Activated naive CD8-positive, alpha-beta T cell (primary cell): ENCODE measurements around the gene METTL25.

Experiments
- H3K27ac Mint-ChIP-seq: one replicate; pipeline ENCODE4 v1.8.0; 2021; ENCODE audit warnings: mixed read lengths
- H3K27me3 Mint-ChIP-seq: one replicate; pipeline ENCODE4 v1.8.0; 2021; ENCODE audit warnings: mixed read lengths
- H3K36me3 Mint-ChIP-seq: one replicate; pipeline ENCODE4 v1.8.0; 2021; ENCODE audit warnings: mixed read lengths
- H3K4me1 Mint-ChIP-seq: one replicate; pipeline ENCODE4 v1.8.0; 2021; ENCODE audit warnings: low read depth, mixed read lengths
- H3K4me3 Mint-ChIP-seq: one replicate; pipeline ENCODE4 v1.8.0; 2021; ENCODE audit warnings: mild to moderate bottlenecking, mixed read lengths
- H3K9me3 Mint-ChIP-seq: one replicate; pipeline ENCODE4 v1.8.0; 2021; ENCODE audit warnings: low read depth, mixed read lengths

The METTL25 gene

DNA sequence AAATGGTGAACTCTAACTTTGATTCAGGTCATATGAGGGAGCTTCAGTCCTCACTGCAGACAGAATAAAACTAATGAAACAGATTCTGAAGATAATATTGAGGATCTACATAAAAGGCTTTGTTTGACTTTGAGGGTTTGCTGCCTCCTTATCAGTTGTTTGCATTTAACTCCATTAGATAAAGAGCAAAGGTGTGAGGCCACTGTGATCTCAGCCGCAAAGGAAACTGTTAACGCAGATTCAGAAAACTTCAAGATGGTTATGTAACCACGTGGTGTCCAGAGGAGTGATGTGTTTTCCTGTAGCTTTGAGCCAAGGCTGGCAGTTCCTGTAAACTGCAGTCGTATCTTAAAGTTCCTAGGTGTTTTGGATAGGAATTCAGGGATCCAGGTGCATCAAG, 67.8 kb downstream of the METTL25 start:
- Mint-ChIP-seq H3K4me3 (no peak overlapping the region), H3K27me3 (no peaks in the 10 kb centered on the region), H3K4me1 (peaks cover 18% of the 10 kb centered on the region), H3K27ac (no peak overlapping the region), H3K36me3 (peaks cover 7% of the 10 kb centered on the region), H3K9me3 (no peaks in the 10 kb centered on the region)

DNA sequence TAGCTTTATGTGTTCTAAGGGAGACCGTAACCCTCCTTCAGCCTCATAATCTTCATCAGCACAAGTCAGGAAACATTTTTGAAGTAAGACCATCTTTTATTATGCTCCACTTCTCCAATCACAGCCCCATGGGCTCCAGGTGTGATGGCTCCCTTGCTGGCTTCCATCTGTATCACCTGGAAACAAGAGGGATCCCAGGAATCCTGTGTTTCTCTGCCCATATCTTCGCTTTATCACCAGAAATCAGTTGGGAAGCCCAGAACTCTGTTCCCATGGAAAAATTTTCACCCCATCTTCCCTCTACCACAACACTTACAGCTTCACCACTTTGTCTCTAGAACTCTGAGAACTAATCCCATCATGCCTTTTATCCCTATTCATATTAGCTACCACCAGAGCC, 68.3 kb downstream of the METTL25 start:
- Mint-ChIP-seq H3K27me3 (no peaks in the 10 kb centered on the region), H3K9me3 (no peaks in the 10 kb centered on the region), H3K4me3 (no peak overlapping the region), H3K36me3 (peaks cover 4% of the 10 kb centered on the region), H3K27ac (no peak overlapping the region), H3K4me1 (peaks cover 18% of the 10 kb centered on the region)

DNA sequence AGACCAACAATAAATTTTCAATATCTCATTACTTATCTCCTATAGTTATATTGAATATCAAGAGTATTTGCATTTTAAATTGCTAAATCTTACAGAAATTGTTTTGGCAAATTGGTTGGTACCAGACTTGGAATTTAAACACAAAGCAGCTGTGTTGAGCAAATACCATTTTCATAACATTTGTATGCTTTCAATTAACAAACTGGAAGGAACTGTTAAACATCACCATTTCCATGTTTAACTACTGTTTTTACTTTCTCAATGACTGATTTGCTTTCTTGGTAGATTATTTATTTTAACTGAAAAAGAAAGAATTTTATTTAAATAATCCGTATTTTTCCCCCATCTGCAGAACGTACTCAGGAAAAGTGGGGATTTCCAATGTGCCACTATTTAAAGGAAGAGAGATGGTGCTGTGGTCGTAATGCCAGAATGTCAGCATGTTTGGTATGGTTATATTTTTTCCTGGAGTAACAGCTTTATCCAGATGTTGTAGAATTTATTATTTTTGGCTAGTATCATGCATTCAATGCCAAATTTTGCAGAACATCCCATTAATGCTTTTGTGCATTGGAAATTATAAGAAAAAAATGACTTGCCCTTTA, 72.3 kb downstream of the METTL25 start:
- H3K9me3 Mint-ChIP-seq, result no peaks in the 10 kb centered on the region
- H3K4me3 Mint-ChIP-seq, result no peak overlapping the region
- no peak overlapping the region for H3K27ac Mint-ChIP-seq
- peaks cover 10% of the 10 kb centered on the region for H3K4me1 Mint-ChIP-seq
- no peaks in the 10 kb centered on the region for H3K27me3 Mint-ChIP-seq
- H3K36me3 Mint-ChIP-seq, result peaks cover 3% of the 10 kb centered on the region

DNA sequence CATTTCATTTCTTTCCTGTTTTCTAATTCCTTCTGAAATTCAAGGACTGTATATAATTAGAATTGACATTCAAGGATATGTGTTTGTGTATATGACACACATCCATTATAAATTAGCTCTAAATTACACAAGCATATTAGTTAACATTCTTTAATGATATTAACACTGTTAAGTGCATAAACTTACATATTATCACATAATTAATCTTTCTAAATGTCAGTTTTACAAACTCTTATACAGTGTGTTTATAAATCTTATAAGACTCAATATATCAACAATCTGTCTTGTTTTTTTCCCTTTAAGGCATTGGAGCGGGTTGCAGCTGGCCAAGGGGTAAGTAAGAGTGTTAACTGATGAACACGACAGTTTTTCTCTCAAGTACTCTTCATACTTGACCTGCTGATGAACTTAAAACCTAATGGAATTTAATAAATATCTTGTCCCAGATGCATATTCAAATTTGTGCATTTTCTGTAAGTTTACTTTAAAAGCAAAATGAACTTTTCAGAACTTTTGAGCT, 76.1 kb downstream of the METTL25 start:
- H3K4me3 Mint-ChIP-seq, result no peak overlapping the region
- no peaks in the 10 kb centered on the region for H3K27me3 Mint-ChIP-seq
- no peaks in the 10 kb centered on the region for H3K4me1 Mint-ChIP-seq
- no peak overlapping the region for H3K27ac Mint-ChIP-seq
- H3K9me3 Mint-ChIP-seq, result no peaks in the 10 kb centered on the region
- H3K36me3 Mint-ChIP-seq, result peaks cover 3% of the 10 kb centered on the region

DNA sequence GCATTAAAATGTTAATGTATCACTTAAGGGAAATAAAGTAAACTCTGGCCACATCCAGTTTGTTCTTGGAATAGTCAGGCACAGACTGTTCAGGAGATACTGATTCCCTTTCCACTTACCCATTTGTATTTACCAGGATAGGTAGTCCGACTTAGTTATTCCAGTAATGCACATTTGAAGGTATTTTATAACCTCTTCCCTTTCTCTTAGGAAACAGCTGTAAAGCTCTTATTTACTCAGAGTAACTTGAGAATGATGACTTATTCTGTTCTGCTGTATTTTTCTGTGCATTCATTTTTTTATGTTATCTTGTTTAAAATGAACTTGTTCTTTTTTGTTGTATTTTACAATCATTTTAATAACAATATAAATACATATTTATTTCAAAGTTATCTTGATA, 78.0 kb downstream of the METTL25 start:
- Mint-ChIP-seq H3K27me3 (no peaks in the 10 kb centered on the region), H3K27ac (no peak overlapping the region), H3K36me3 (peaks cover 17% of the 10 kb centered on the region), H3K4me1 (no peaks in the 10 kb centered on the region), H3K4me3 (no peak overlapping the region), H3K9me3 (no peaks in the 10 kb centered on the region)

DNA sequence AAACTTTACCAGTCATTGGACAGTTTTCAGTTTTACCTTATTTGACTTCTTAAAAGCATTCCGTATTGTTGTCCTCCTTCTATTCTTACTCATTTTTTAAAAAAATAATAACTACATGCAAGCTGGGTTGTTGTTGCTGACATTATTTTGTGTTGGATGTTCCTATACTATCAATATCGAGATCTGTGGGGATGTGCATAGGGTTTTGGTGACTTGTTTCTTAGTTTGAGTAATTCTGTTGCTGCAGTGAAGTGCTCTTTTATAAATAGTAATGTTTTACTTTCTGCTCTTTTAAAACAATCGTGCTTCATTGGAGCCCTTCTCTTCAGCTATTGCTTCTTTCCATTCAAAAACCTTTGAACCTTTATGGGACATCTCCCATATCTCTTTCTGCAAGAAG, 79.4 kb downstream of the METTL25 start:
- Mint-ChIP-seq H3K9me3 (no peaks in the 10 kb centered on the region), H3K27me3 (no peaks in the 10 kb centered on the region), H3K4me1 (no peaks in the 10 kb centered on the region), H3K4me3 (no peak overlapping the region), H3K27ac (no peak overlapping the region), H3K36me3 (peaks cover 20% of the 10 kb centered on the region)

DNA sequence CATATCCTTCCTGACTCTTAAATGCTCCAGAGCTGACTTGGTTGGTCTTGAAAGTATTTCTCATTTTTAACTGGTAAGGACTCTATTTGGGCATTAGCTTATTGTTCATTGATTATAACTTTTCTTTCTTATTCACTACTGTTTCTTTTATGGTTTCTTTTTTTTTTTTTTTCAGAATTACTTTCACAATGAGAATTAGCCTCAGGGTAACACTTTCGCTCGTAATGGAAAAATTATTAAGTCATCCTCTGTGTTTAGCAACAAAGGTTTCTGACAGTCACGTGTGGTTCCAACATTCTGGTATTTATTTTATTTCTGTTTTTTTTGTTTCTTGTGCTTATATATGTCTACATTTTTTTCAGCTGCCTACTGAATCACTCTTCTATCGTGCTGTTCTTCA, 80.0 kb downstream of the METTL25 start:
- Mint-ChIP-seq H3K4me3 (no peak overlapping the region), H3K4me1 (no peaks in the 10 kb centered on the region), H3K27ac (no peak overlapping the region), H3K36me3 (peaks cover 20% of the 10 kb centered on the region), H3K9me3 (no peaks in the 10 kb centered on the region), H3K27me3 (no peaks in the 10 kb centered on the region)

DNA sequence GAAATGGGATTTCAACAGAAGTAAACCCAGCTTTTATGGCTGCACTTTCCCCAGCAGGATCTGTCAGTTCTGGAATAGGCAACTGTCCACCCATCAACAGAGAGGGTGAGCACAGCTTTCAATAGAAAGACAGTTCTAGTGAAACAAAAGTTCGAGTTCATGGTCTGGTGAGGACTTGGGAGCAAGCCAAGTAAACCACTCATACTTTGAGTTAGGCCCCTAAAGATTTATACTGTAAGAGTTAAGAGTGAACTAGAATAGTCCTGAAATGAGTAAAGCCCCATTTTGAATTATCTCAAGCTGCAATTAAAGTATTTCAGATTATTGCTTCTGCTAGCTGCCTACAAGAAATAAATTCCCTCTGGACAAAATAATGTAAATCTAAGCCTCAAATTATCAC, 82.6 kb downstream of the METTL25 start:
- H3K4me3 Mint-ChIP-seq, result no peak overlapping the region
- H3K9me3 Mint-ChIP-seq, result no peaks in the 10 kb centered on the region
- peaks cover 20% of the 10 kb centered on the region for H3K36me3 Mint-ChIP-seq
- no peaks in the 10 kb centered on the region for H3K4me1 Mint-ChIP-seq
- no peaks in the 10 kb centered on the region for H3K27me3 Mint-ChIP-seq
- no peak overlapping the region for H3K27ac Mint-ChIP-seq

DNA sequence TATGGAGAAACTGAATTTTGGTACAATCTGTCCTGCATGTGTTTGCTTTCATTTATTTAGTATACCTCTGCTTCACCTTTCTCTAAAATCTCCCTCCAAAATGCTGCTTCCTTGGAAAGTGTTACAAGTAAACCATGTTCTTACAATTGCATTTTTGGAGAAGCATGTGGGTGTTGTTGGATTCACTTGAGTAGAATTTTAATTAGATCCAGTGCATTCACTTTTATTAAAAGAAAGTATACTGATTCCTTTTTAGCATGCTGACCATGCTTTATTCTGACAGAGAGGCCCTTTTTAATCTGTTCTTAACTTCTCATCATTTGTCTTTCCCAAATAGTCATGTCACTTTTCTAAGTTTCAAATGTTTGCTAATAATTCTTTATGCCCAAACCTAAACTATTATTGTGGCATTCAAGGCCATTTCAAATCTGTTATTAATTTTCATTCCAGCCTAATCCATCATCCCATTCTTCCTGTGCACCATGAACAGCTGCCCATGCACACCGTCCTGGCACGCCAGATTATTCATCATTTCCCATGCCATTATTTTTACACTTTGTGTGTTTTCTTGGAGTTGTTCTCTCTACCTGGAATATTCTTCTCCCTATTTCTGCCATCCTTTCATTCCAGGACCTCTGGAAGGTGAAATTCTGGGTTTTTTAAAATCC, 90.7 kb downstream of the METTL25 start:
- no peak overlapping the region for H3K27ac Mint-ChIP-seq
- no peaks in the 10 kb centered on the region for H3K27me3 Mint-ChIP-seq
- H3K4me1 Mint-ChIP-seq, result no peaks in the 10 kb centered on the region

DNA sequence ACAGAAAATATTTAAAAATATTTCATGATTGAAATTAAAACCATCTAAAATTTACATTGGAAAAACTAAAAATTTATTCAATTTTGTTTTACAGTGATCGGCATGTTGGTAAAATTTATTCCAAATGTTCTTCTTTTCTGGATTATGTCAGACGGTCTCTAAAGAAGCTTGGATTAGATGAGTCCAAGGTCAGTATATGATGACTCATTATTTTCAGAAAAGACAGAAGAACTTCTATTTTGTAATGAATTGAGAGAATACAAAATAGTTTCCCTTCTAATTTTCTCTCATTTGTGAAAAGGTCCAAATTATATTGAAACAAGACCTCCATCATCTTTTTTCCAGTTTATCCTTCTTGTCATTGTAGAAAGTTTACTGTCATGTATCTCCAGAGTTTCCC, 98.3 kb downstream of the METTL25 start:
- Mint-ChIP-seq H3K4me1 (no peaks in the 10 kb centered on the region), H3K27ac (no peak overlapping the region), H3K36me3 (peaks cover 24% of the 10 kb centered on the region), H3K4me3 (no peak overlapping the region), H3K27me3 (no peaks in the 10 kb centered on the region), H3K9me3 (no peaks in the 10 kb centered on the region)

More for the DNA sequence above, 90.7 kb downstream of the METTL25 start:
- Mint-ChIP-seq H3K9me3 (no peaks in the 10 kb centered on the region), H3K36me3 (no peaks in the 10 kb centered on the region), H3K4me3 (no peak overlapping the region)

DNA sequence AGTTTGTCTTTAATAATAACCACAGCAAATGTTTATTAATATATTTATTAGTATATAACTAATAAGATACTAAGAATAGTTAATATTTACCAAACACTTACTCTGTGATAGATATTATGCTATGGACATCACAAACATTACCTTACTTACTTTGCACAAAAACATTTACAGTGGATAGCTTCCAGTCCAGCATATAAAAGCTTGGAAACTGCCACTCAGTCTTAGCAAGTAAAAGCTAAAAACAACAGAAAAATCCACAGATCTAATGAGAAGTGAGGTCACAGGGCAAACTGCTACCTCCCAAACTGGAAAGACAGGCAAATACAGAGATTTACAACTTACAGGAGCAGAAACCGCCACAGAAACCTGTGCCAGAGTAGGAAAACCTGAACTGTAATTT, 99.8 kb downstream of the METTL25 start:
- Mint-ChIP-seq H3K4me3 (no peak overlapping the region), H3K36me3 (peaks cover 24% of the 10 kb centered on the region), H3K9me3 (no peaks in the 10 kb centered on the region), H3K27me3 (no peaks in the 10 kb centered on the region), H3K4me1 (no peaks in the 10 kb centered on the region), H3K27ac (no peak overlapping the region)

DNA sequence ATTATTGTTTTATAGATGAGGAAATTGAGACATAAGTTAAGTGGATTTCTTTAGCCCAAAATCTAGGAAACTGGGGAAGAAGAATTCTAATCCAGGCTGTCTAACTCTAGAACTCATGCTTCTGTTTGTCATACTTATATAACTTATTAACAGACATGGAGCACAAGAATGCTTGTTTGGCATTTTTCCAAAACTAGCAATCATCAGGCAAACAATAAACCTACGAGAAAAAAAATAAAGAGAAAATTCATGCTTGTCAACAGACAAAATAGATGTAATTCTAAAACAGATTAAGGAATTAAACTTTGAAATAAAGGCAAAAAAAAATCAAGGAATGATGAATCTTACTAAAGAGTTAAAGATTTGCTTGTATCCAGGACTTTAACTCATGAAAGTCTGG, 103.1 kb downstream of the METTL25 start:
- Mint-ChIP-seq H3K4me3 (no peak overlapping the region), H3K27me3 (no peaks in the 10 kb centered on the region), H3K4me1 (no peaks in the 10 kb centered on the region), H3K9me3 (no peaks in the 10 kb centered on the region), H3K27ac (no peak overlapping the region), H3K36me3 (peaks cover 37% of the 10 kb centered on the region)

DNA sequence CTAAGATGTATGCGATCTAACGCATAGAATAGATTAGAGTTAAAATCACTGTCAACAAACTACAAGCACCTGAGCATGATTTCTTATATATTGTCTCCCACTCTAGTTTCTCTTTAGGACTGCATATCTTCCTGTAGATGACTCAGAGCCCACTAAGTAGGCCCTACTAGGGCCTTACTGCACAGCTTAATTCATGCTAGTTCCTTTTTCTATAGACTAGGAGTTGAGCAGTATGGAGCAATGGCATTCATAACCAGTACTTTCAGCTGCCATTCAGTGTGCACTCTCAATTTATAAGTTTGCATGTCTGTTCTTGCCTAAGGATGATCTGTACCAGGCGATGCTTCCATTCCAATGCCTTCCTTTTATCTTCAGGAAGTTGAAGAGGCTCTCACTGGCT, 103.5 kb downstream of the METTL25 start:
- no peaks in the 10 kb centered on the region for H3K9me3 Mint-ChIP-seq
- no peaks in the 10 kb centered on the region for H3K27me3 Mint-ChIP-seq
- no peaks in the 10 kb centered on the region for H3K4me1 Mint-ChIP-seq
- no peak overlapping the region for H3K27ac Mint-ChIP-seq
- peaks cover 37% of the 10 kb centered on the region for H3K36me3 Mint-ChIP-seq
- no peak overlapping the region for H3K4me3 Mint-ChIP-seq

DNA sequence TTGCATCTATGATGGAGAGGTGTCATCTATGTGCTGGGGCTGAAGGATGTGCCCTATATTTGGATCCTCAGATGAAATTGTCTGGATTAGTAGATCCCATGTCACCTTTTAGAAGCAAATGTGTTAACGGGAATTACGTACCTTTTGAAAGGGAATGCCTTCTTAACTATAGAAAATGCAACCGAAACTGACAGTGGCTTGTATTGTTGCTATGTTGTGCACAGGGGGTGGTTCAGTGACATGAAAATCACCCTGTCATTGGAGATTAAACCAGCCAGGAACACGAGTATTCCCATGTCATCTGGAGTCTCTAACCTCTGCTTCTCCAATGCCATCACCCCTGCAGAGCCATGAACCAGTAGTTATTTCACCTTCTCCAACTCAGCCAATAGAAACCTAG, 110.2 kb downstream of the METTL25 start:
- H3K27ac Mint-ChIP-seq, result no peak overlapping the region
- peaks cover 17% of the 10 kb centered on the region for H3K9me3 Mint-ChIP-seq
- H3K36me3 Mint-ChIP-seq, result peaks cover 55% of the 10 kb centered on the region
- no peaks in the 10 kb centered on the region for H3K4me1 Mint-ChIP-seq
- no peak overlapping the region for H3K4me3 Mint-ChIP-seq
- no peaks in the 10 kb centered on the region for H3K27me3 Mint-ChIP-seq

DNA sequence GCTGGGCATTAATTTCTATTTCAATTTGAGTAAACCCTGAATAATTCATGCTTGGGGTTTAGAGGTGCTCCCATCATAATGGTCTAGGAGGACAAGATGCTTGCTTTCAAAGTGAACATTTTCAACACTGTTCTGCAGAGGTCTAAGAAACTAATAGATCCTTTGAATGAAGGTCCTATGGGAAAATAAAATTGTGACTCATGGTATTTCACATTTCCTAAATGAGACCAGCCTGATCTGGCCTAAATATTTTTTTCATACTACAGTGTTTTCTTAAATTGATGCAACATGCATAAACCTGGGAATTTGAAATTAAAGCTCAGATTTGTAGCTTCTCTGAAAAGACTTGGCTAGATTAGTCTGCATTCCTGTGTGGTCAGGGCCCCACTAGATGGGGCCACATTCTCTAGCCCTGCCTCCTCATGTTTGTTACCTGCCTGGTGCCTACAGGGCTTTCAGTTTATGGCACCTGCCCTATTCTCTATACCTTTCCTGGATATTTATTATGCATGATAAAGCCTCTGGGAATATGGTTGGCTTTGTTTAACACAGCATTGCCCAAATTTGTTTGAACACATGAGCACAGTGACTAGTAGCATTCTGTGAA, 112.7 kb downstream of the METTL25 start:
- Mint-ChIP-seq H3K4me3 (no peak overlapping the region), H3K27me3 (no peaks in the 10 kb centered on the region), H3K4me1 (no peaks in the 10 kb centered on the region), H3K9me3 (peaks cover 17% of the 10 kb centered on the region), H3K27ac (no peak overlapping the region), H3K36me3 (peaks cover 54% of the 10 kb centered on the region)
